SK-N-SH treated with all-trans-retinoic acid at 6 μM for 48 hours (cell line): ENCODE results near the gene FARP1.

Experiments used
- ISL1 ChIP-seq: fragments of 250-450 bp; sonication (Bioruptor Pico); IDR thresholded peaks from 2 replicates; pipeline ENCODE4 v2.1.2; 2022; ENCODE audit warnings: mild to moderate bottlenecking, moderate library complexity
- PATZ1 ChIP-seq: fragments of 250-450 bp; sonication (Bioruptor Pico); IDR thresholded peaks from 2 replicates; pipeline ENCODE4 v1.8.0; 2020; ENCODE audit warnings: mild to moderate bottlenecking, moderate library complexity, borderline replicate concordance
- PPARA ChIP-seq: fragments of 250-450 bp; sonication (Bioruptor Pico); IDR thresholded peaks from 2 replicates; pipeline ENCODE4 v1.5.0; 2020; ENCODE audit warnings: mild to moderate bottlenecking, borderline replicate concordance
- TOX ChIP-seq: fragments of 250-450 bp; sonication (Bioruptor Pico); IDR thresholded peaks from 2 replicates; pipeline ENCODE4 v1.8.0; 2021; ENCODE audit warnings: mild to moderate bottlenecking, moderate library complexity, borderline replicate concordance
- ZC3H10 ChIP-seq: fragments of 250-450 bp; sonication (Bioruptor Pico); IDR thresholded peaks from 2 replicates; pipeline ENCODE4 v1.5.1; 2021; ENCODE audit warnings: mild to moderate bottlenecking, moderate library complexity
- TF ChIP-seq, protein P1 (sequence below): fragments of 250-450 bp; sonication (Bioruptor Pico); IDR thresholded peaks from 2 replicates; pipeline ENCODE4 v1.8.0; 2021; ENCODE audit warnings: low read depth, mild to moderate bottlenecking, moderate library complexity, borderline replicate concordance
- TF ChIP-seq, protein P2 (sequence below): fragments of 250-450 bp; sonication (Bioruptor Pico); IDR thresholded peaks from 2 replicates; pipeline ENCODE4 v1.5.1; 2020; ENCODE audit warnings: low read depth, mild to moderate bottlenecking, moderate library complexity

- TF ChIP-seq ZC3H10 (CRISPR knock-in tag) = no peak
- TF ChIP-seq ISL1 (CRISPR knock-in tag) = no peak
- no peak for TF ChIP-seq PPARA (CRISPR knock-in tag)
- TF ChIP-seq, protein P1, sequence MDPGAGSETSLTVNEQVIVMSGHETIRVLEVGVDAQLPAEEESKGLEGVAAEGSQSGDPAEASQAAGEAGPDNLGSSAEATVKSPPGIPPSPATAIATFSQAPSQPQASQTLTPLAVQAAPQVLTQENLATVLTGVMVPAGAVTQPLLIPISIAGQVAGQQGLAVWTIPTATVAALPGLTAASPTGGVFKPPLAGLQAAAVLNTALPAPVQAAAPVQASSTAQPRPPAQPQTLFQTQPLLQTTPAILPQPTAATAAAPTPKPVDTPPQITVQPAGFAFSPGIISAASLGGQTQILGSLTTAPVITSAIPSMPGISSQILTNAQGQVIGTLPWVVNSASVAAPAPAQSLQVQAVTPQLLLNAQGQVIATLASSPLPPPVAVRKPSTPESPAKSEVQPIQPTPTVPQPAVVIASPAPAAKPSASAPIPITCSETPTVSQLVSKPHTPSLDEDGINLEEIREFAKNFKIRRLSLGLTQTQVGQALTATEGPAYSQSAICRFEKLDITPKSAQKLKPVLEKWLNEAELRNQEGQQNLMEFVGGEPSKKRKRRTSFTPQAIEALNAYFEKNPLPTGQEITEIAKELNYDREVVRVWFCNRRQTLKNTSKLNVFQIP (CRISPR knock-in tag) = no peak
- no peak for TF ChIP-seq TOX (CRISPR knock-in tag)
- TF ChIP-seq PATZ1 = no peak
- TF ChIP-seq, protein P2, sequence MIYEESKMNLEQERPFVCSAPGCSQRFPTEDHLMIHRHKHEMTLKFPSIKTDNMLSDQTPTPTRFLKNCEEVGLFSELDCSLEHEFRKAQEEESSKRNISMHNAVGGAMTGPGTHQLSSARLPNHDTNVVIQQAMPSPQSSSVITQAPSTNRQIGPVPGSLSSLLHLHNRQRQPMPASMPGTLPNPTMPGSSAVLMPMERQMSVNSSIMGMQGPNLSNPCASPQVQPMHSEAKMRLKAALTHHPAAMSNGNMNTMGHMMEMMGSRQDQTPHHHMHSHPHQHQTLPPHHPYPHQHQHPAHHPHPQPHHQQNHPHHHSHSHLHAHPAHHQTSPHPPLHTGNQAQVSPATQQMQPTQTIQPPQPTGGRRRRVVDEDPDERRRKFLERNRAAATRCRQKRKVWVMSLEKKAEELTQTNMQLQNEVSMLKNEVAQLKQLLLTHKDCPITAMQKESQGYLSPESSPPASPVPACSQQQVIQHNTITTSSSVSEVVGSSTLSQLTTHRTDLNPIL (CRISPR knock-in tag) = no peak
Measured at GRCh38 chr13:98328511-98328910, 185.6 kb downstream of the FARP1 start.
